H1 (cell line): ENCODE data around the gene ATOH1. TPM values are rescaled to one million over a fixed set of nuclear protein-coding genes. Genes with fewer than 3 reads are reported as not detected.

Experiments
- CTCF ChIA-PET: fragments of 300-600 bp; sonication (Branson Sonifier 250); formaldehyde crosslinking; loops from one replicate; lab custom pipeline; 2021; ENCODE audit not compliant: partially characterized antibody; lab: Charles Lee
- POLR2A ChIA-PET: fragments of 300-600 bp; sonication (Branson Sonifier 250); formaldehyde crosslinking; loops from one replicate; lab custom pipeline; 2021; ENCODE audit warnings: inconsistent platforms; ENCODE audit not compliant: partially characterized antibody; lab: Charles Lee
- DNase-seq, 2 experiments: peaks; one replicate each; pipeline versions ENCODE4 v3.0.0 to v3.0.0-alpha.2; 2010 to 2022; ENCODE audit warnings: low spot score in 2 of 2, low read depth in 1 of 2, mixed read lengths in 1 of 2
- FAIRE-seq: peaks from 2 replicates; lab custom pipeline; 2011; peaks lifted over from hg19 to GRCh38; lab: Jason Lieb, UNC
- H2AFZ ChIP-seq: 2 replicates; pipeline ENCODE4 v1.8.1; 2012; ENCODE audit warnings: low read length, inconsistent platforms
- H2AK5ac ChIP-seq: 2 replicates; pipeline ENCODE4 v1.6.1; 2013; ENCODE audit warnings: low read depth, low read length
- H2BK120ac ChIP-seq: replicated peaks from 2 replicates; pipeline ENCODE3; 2013; ENCODE audit warnings: low read depth, low read length, inconsistent platforms
- H2BK12ac ChIP-seq: 2 replicates; pipeline ENCODE4 v1.6.1; 2013; ENCODE audit warnings: low read depth, low read length
- H2BK15ac ChIP-seq: 2 replicates; pipeline ENCODE4 v1.6.1; 2013; ENCODE audit warnings: low read length
- H2BK20ac ChIP-seq: 2 replicates; pipeline ENCODE4 v1.6.1; 2013; ENCODE audit warnings: low read length
- H2BK5ac ChIP-seq: 2 replicates; pipeline ENCODE4 v1.6.1; 2013; ENCODE audit warnings: low read depth, low read length
- H3K14ac ChIP-seq: 2 replicates; pipeline ENCODE4 v1.6.1; 2013; ENCODE audit warnings: inconsistent platforms; ENCODE audit not compliant: insufficient read length
- H3K18ac ChIP-seq: 2 replicates; pipeline ENCODE4 v1.6.1; 2013; ENCODE audit warnings: low read length; ENCODE audit errors: extremely low read depth
- H3K23ac ChIP-seq: 2 replicates; pipeline ENCODE4 v1.6.1; 2013; ENCODE audit warnings: inconsistent platforms; ENCODE audit not compliant: insufficient read length
- H3K23me2 ChIP-seq: 2 replicates; pipeline ENCODE4 v1.6.1; 2013; ENCODE audit warnings: low read depth, low read length
- H3K27ac ChIP-seq: 2 replicates; pipeline ENCODE4 v1.6.1; 2011; ENCODE audit warnings: low read depth, low read length, inconsistent platforms
- H3K27me3 ChIP-seq, 4 experiments: replicated peaks in 1 of 4; 1 replicate in 1 of 4; 2 replicates in 3 of 4; pipeline versions ENCODE4 v1.6.1 to v1.8.1; 2011 to 2013; ENCODE audit warnings: low read length in 3 of 4, mild to moderate bottlenecking in 3 of 4, inconsistent platforms in 2 of 4, mixed read lengths in 2 of 4, moderate library complexity in 1 of 4; ENCODE audit not compliant: control insufficient read depth in 3 of 4, insufficient read depth in 3 of 4; ENCODE audit errors: extremely low read depth in 1 of 4
- H3K36me3 ChIP-seq, 4 experiments: 2 replicates each; pipeline versions ENCODE4 v1.6.1 to v1.8.1; 2011 to 2013; ENCODE audit warnings: mild to moderate bottlenecking in 4 of 4, low read length in 3 of 4, moderate library complexity in 2 of 4, control low read depth in 1 of 4, inconsistent platforms in 1 of 4; ENCODE audit not compliant: insufficient read depth in 4 of 4, control insufficient read depth in 2 of 4
- H3K4ac ChIP-seq: replicated peaks from 2 replicates; pipeline ENCODE3; 2013; ENCODE audit warnings: low read length, low read depth, mixed read lengths, inconsistent platforms; ENCODE audit not compliant: insufficient read length
- H3K4me1 ChIP-seq, 4 experiments: replicated peaks in 1 of 4; 1 replicate in 1 of 4; 2 replicates in 3 of 4; pipeline versions ENCODE4 v1.6.1 to v1.8.1; 2011 to 2013; ENCODE audit warnings: low read length in 3 of 4, inconsistent platforms in 2 of 4, mixed read lengths in 1 of 4; ENCODE audit not compliant: insufficient read depth in 4 of 4, control insufficient read depth in 3 of 4
- H3K4me2 ChIP-seq, 2 experiments: 2 replicates each; pipeline versions ENCODE4 v1.6.1 to v1.8.1; 2011 to 2013; ENCODE audit warnings: low read depth in 2 of 2, low read length in 2 of 2, control low read depth in 1 of 2, inconsistent platforms in 1 of 2, mild to moderate bottlenecking in 1 of 2; ENCODE audit not compliant: insufficient read depth in 1 of 2
- H3K4me3 ChIP-seq, 4 experiments: fragments of 200-600, 300-600 bp in 1 of 4; sonication (generic), shearing (Covaris generic), sonication (Bioruptor Twin) in 1 of 4; 2 replicates each; pipeline versions ENCODE4 v1.5.1 to v1.8.1; 2011 to 2016; ENCODE audit warnings: low read length in 4 of 4, low read depth in 3 of 4, control low read depth in 2 of 4, inconsistent platforms in 2 of 4, mild to moderate bottlenecking in 2 of 4, mixed read lengths in 1 of 4, moderate library complexity in 1 of 4; ENCODE audit not compliant: insufficient read depth in 2 of 4; ENCODE audit errors: extremely low read depth in 1 of 4
- H3K56ac ChIP-seq: replicated peaks from 2 replicates; pipeline ENCODE3; 2013; ENCODE audit warnings: low read depth, mild to moderate bottlenecking, mixed read lengths, low read length, inconsistent platforms; ENCODE audit not compliant: insufficient read length
- H3K79me1 ChIP-seq: 2 replicates; pipeline ENCODE4 v1.6.1; 2013; ENCODE audit warnings: low read depth, low read length, control low read depth
- H3K79me2 ChIP-seq, 2 experiments: 2 replicates each; pipeline versions ENCODE4 v1.6.1 to v1.8.1; 2012 to 2013; ENCODE audit warnings: low read length in 2 of 2, mild to moderate bottlenecking in 2 of 2, inconsistent platforms in 1 of 2; ENCODE audit not compliant: insufficient read depth in 2 of 2, control insufficient read depth in 1 of 2
- H3K9ac ChIP-seq, 4 experiments: replicated peaks in 1 of 4; 1 replicate in 1 of 4; 2 replicates in 3 of 4; pipeline versions ENCODE4 v1.6.1 to v1.8.1; 2011 to 2013; ENCODE audit warnings: low read depth in 3 of 4, low read length in 3 of 4, control low read depth in 2 of 4, mild to moderate bottlenecking in 2 of 4, moderate library complexity in 2 of 4, inconsistent platforms in 1 of 4; ENCODE audit errors: extremely low read depth in 1 of 4
- H3K9me3 ChIP-seq, 2 experiments: 2 replicates each; pipeline versions ENCODE4 v1.6.1 to v1.8.1; 2012 to 2013; ENCODE audit warnings: mild to moderate bottlenecking in 2 of 2, moderate library complexity in 2 of 2, control low read depth in 1 of 2, inconsistent platforms in 1 of 2, low read depth in 1 of 2, low read length in 1 of 2, mixed read lengths in 1 of 2; ENCODE audit not compliant: insufficient read depth in 2 of 2
- H4K20me1 ChIP-seq, 2 experiments: replicated peaks in 1 of 2; 2 replicates each; pipeline versions ENCODE3 to v1.8.1; 2011 to 2013; ENCODE audit warnings: inconsistent platforms in 2 of 2, low read length in 2 of 2, mild to moderate bottlenecking in 1 of 2; ENCODE audit not compliant: insufficient read depth in 2 of 2, control insufficient read depth in 1 of 2
- H4K5ac ChIP-seq: 2 replicates; pipeline ENCODE4 v1.6.1; 2013; ENCODE audit warnings: low read length, low read depth, mixed read lengths, inconsistent platforms; ENCODE audit not compliant: insufficient read length
- H4K8ac ChIP-seq: 2 replicates; pipeline ENCODE4 v1.8.0; 2013; ENCODE audit warnings: mild to moderate bottlenecking, moderate library complexity, low read length, inconsistent platforms; ENCODE audit not compliant: insufficient read depth; ENCODE audit errors: extremely low read depth
- H4K91ac ChIP-seq: replicated peaks from 2 replicates; pipeline ENCODE3; 2013; ENCODE audit warnings: low read length, mixed read lengths, inconsistent platforms; ENCODE audit not compliant: insufficient read length
- BACH1 ChIP-seq: IDR thresholded peaks from 2 replicates; pipeline ENCODE4 v1.6.1; 2012; ENCODE audit warnings: low read length, improper control_type of control experiment
- BCL11A ChIP-seq, 2 experiments: IDR thresholded peaks; one replicate each; pipeline ENCODE4 v1.6.1; 2011; ENCODE audit warnings: low read depth in 2 of 2, low read length in 2 of 2, mild to moderate bottlenecking in 2 of 2
- CHD1 ChIP-seq: IDR thresholded peaks from 2 replicates; pipeline ENCODE4 v1.6.1; 2012; ENCODE audit warnings: low read depth, low read length, improper control_type of control experiment
- CTBP2 ChIP-seq: IDR thresholded peaks from 2 replicates; pipeline ENCODE4 v1.7.0; 2011; ENCODE audit warnings: borderline replicate concordance, mild to moderate bottlenecking, moderate library complexity, mixed read lengths, low read length; ENCODE audit not compliant: insufficient read depth, insufficient read length
- EP300 ChIP-seq, 2 experiments: IDR thresholded peaks; 1 replicate in 1 of 2; 2 replicates in 1 of 2; pipeline ENCODE4 v1.6.1; 2011 to 2012; ENCODE audit warnings: low read depth in 2 of 2, low read length in 2 of 2, mild to moderate bottlenecking in 2 of 2, borderline replicate concordance in 1 of 2, inconsistent platforms in 1 of 2, moderate library complexity in 1 of 2
- EZH2 ChIP-seq: fragments of 200-600 bp; sonication (generic); IDR thresholded peaks from 2 replicates; pipeline ENCODE4 v1.7.1; 2012; ENCODE audit warnings: low read depth, mild to moderate bottlenecking, moderate library complexity, low read length, inconsistent platforms; ENCODE audit not compliant: severe bottlenecking
- MAX ChIP-seq: IDR thresholded peaks from 2 replicates; pipeline ENCODE4 v1.6.1; 2012; ENCODE audit warnings: inconsistent platforms
- RAD21 ChIP-seq, 2 experiments: IDR thresholded peaks in 1 of 2; conservative IDR thresholded peaks in 1 of 2; 2 replicates each; pipeline ENCODE4 v1.6.1; 2011; ENCODE audit warnings: low read depth in 2 of 2, low read length in 2 of 2, improper control_type of control experiment in 1 of 2, inconsistent platforms in 1 of 2, mild to moderate bottlenecking in 1 of 2, moderate library complexity in 1 of 2
- SIX5 ChIP-seq: IDR thresholded peaks from 2 replicates; pipeline ENCODE4 v1.6.1; 2011; ENCODE audit warnings: mild to moderate bottlenecking, low read depth, low read length
- SUZ12 ChIP-seq: fragments of 200-600 bp; sonication (generic); IDR thresholded peaks from 2 replicates; pipeline ENCODE4 v1.6.1; 2012; ENCODE audit warnings: mild to moderate bottlenecking, inconsistent platforms, low read length, moderate library complexity, mixed read lengths
- WGBS, 2 experiments: shearing (Covaris generic) in 1 of 2; methylation state at CpG; one replicate each; pipeline versions ENCODE4 v1.1.6 to v1.1.7; 2013 to 2015; ENCODE audit warnings: low lambda C conversion rate in 2 of 2, mixed read lengths in 2 of 2, inconsistent platforms in 1 of 2, low coverage in 1 of 2, missing lambda C conversion rate in 1 of 2; ENCODE audit not compliant: insufficient replicate concordance in 2 of 2, insufficient coverage in 1 of 2, insufficient read length in 1 of 2; ENCODE audit errors: extremely low coverage in 1 of 2, missing lambda C conversion rate in 1 of 2; 5-methylcytosine and 5-hydroxymethylcytosine counted together
- polyA plus RNA-seq, 7 experiments: library from polyadenylated mRNA; depleted of rRNA in 3 of 7; stranded (reverse) in 5 of 7; unstranded in 2 of 7; fragments of >200 nt in 5 of 7; fragments of 200-250 nt in 2 of 7; gene quantifications; 1 replicate in 5 of 7; 2 replicates in 1 of 7; 4 replicates in 1 of 7; pipeline versions ENCODE4 v1.2.1 to v1.2.3, GENCODE V29; 2011 to 2013; ENCODE audit warnings: missing spikeins in 2 of 7, mixed read lengths in 2 of 7
- total RNA-seq: library from RNA; stranded (reverse); fragmentation: NEBNext Ultra II Directional; extraction: Animal tissue kit (Norgen Biotek cat#: 25700); gene quantifications from 2 replicates; pipeline ENCODE4 v1.2.1, GENCODE V29; 2021

The ATOH1 gene
- total and polyA plus RNA-seq, 2 of the 8 experiments (the other 6 are each of a cell fraction or from before 2014, with no cell fraction given): 0.12 to 0.76 TPM

- Histone ChIP-seq H3K4me2 (peak overlapping the region; percentile 32 to 67), H3K27ac (no peak overlapping the region), H2AFZ (no peak overlapping the region), H3K9ac (no peak overlapping the region), H2BK20ac (no peak overlapping the region), H3K27me3 (peaks cover 50 to 82% (median 67%) of the 10 kb centered on the region in 4 experiments), H3K18ac (no peak overlapping the region), H4K20me1 (peaks cover 3 to 4% of the 10 kb centered on the region in 2 experiments), H4K5ac (no peak overlapping the region), H3K4me1 (peaks cover 8 to 17% (median 15%) of the 10 kb centered on the region in 4 experiments; a peak in 6 of 7 replicates), H2AK5ac (no peak overlapping the region), H2BK5ac (no peak overlapping the region), H3K9me3 (no peaks in the 10 kb centered on the region), H3K79me1 (no peaks in the 10 kb centered on the region; the same call in 1 of the 2 replicates), H2BK15ac (no peak overlapping the region), H4K91ac (no peak overlapping the region), H3K79me2 (no peaks in the 10 kb centered on the region), H3K36me3 (no peaks in the 10 kb centered on the region), H3K56ac (no peak overlapping the region), H2BK12ac (no peak overlapping the region), H3K4me3 (peak overlapping the region in 2 of 4 experiments; percentile 5 to 38; a peak in 3 of 8 replicates), H4K8ac (no peak overlapping the region), H3K23me2 (peaks cover 34% of the 10 kb centered on the region), H3K23ac (no peak overlapping the region), H3K14ac (no peak overlapping the region), H3K4ac (no peak overlapping the region), H2BK120ac (no peak overlapping the region)
- DNase-seq (no peak), FAIRE-seq (peak; percentile 68)
- CTCF ChIA-PET: interaction anchor here (1.0 kb wide), 1 partner anchor 43 kb away, joined by 4 read pairs; no protein-coding TSS in a partner anchor
- 7% methylated on average over 25 of the region's 25 CpGs; no CpG with 5 or more reads in 1 of the 2 experiments for WGBS, 2 experiments
- POLR2A ChIA-PET: interaction anchor here (0.6 kb wide), 1 partner anchor 231 kb away, joined by 3 read pairs; no protein-coding TSS in a partner anchor
- TF ChIP-seq BACH1 (no peak), SUZ12 (peak; percentile 86; the same call in 1 of the 2 replicates), RAD21 (IDR thresholded peaks at IDR 0.05 in 1 of 2, conservative IDR thresholded peaks at IDR 0.05 in 1 of 2; ENCODE audit: low read depth in 2 of 2, low read length in 2 of 2) (no peak), SIX5 (no peak), CTBP2 (peak; percentile 38), CHD1 (no peak), EZH2 (peak; percentile 82), EP300 (IDR thresholded peaks at IDR 0.05; ENCODE audit: borderline replicate concordance in 1 of 2, low read depth in 2 of 2, low read length in 2 of 2) (no peak), MAX (no peak), BCL11A (IDR thresholded peaks at IDR 0.05; ENCODE audit: low read depth in 2 of 2, low read length in 2 of 2) (no peak)
Measured at GRCh38 chr4:93831716-93832496, 3.4 kb downstream of the ATOH1 start.
